Islet precursor cell (in vitro differentiated cells): ENCODE results near the gene TMEM125.

Experiments used
- DNase-seq: peaks from one replicate; pipeline ENCODE4 v3.0.0-alpha.2; 2018

TMEM125 gene

DNA sequence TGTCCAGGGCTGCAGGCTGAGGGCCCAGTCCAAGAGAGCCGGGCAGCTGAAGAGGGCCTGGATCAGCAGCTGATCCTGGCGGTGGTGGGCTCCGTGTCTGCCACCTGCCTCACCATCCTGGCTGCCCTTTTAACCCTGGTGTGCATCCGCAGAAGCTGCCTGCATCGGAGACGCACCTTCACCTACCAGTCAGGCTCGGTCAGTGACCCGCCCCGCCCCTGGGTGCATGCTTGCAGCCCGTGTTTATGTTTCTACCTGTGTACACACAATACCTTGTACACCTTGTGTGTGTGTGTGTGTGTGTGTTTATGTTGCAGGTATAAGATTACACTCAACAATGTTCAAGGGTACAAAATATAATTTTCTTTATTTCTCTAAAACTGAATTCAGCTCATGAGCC lies 44.0 kb downstream of the TMEM125 start:
- no peak for DNase-seq

DNA sequence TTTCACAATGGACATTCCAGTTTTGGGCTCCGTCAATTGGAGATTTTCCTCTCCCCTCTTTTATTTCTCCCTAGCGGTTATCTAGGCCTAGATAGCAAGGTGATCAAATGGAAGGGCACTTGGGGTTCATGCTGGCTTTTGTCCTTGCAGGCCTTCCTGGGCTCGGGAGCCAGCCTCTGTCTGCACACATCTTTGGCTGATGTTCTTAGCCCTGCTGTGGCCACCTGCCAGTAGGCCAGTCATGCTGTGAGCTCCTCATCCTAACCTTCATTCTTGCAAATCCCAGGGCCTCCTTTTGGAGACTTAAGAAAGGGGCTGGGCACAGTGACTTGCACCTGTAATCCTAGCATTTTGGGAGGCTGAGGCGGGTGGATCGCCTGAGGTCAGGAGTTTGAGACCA lies 44.5 kb downstream of the TMEM125 start:
- no peak for DNase-seq

DNA sequence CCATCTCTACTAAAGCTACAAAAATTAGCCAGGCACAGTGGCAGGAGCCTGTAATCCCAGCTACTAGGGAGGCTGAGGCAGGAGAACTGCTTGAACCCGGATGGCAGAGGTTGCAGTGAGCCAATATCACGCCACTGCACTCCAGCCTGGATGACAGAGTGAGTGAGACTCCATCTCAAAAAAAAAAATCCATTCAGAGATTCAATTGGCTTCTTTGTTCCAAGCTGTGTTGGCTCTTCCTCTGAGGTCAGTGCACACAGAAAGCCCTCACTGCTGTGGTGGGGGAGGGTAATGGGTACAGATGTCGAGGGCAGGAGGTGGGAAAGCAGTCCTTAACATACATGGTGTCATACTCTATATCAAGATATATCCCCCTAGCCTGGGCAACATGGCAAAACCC lies 45.7 kb downstream of the TMEM125 start:
- DNase-seq, result no peak

DNA sequence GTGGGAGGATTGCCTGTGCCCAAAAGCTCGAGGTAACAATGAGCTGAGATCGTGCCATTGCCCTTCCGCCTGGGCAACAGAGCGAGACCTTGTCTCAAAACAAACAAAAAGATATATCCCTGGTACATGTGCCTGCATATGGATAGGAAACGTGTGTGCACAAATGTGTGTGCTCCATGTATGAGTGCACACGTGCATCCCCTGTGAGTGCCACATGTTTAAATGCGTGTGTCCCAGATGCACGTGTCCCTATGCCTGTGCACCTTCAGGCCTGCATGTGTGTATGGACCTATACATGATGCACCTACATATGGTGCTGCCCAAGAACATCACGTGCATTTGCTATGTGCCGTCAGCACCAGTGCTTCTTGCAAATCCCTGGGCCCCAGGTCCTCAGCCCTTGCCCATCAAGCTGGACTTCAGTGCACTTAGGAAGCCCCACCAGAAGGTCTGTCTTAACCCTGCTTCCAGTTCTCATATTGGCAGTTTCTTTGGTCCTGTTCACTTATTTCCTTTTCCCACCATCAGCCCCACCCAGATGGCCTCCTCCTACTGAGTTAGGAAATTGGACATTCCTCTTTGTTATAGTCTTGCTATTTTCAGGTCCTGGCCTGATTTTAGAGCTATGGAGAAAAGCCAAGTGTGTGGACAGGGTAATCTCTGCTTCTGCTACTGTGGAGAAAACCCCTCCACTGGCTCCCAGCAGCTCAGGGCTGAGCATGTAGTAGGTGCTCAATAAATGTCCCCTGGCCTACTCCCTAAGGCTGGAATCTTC lies 46.4 kb downstream of the TMEM125 start:
- no peak for DNase-seq

DNA sequence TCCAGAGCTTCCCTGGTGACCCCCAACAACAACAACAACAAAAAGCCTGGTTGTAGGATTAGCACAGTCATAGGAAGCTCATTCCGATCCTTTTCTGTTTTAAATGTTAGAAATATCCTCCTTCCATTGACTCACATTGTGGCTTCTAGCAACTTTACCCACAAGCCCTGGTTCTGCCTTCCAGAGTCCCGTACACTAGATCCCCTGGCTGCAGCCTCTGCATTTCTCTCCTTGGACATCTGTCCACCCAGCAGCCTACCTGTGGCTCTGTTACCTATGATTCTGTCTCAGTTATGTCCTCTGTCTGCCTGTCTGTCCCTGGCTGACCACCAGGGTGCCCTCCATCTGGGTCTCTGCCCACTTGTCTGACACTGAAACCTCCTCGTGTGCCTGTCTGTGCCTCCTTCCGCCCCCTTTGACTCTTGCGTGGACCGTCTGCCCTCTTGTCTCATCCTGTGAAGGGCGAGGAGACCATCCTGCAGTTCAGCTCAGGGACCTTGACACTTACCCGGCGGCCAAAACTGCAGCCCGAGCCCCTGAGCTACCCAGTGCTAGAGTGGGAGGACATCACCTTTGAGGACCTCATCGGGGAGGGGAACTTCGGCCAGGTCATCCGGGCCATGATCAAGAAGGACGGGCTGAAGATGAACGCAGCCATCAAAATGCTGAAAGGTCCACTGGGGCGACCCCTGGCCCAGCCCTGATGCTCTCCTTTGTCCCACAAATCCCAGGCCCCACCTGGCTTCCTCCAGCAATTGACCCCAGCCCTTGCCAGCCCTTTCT lies 47.1 kb downstream of the TMEM125 start:
- DNase-seq, result peak; percentile 46

DNA sequence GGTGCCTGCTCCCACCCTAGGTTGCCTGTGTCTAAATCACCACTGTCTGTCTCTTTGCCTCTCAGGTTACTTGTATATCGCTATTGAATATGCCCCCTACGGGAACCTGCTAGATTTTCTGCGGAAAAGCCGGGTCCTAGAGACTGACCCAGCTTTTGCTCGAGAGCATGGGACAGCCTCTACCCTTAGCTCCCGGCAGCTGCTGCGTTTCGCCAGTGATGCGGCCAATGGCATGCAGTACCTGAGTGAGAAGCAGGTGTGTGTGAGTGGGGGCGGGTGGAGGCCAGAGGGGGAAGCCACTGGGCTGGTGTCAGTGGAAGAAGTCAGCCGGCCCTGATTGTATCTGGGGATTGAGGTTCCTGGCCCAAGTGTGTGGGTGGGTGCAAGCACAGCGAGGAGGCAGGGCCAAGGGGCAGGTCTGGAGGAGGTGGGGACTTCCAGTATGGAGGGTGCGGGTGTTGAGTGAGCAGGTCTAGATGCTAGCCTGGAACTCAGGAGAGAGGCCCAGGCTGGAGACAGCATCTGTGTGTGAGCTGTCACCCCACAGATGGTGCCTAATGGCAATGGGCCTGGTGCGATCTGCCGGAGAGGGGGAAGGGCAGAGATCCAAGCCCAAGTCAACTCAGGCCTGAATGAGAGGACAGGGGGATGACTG lies 48.2 kb downstream of the TMEM125 start:
- peak; percentile 51 for DNase-seq

DNA sequence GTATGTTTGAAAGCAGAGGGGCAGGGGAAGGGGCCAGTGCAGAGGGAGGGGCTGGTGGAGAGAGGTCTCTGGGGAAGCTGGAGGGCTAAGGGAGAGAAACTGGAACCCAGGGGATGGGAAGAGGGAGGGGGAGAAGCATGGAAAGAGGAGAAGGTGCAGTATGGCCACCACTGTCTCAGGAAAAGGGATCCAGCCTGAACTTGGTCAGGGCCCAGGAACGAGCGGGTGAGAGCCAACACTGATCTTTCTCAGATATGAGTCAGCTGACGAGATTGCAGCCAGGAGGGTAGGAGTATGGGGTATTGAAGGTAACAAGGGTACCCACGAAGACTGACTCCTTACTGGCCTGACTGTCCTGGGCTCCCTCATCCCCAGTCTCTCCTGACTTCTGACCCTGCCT lies 49.0 kb downstream of the TMEM125 start:
- peak; percentile 49 for DNase-seq

DNA sequence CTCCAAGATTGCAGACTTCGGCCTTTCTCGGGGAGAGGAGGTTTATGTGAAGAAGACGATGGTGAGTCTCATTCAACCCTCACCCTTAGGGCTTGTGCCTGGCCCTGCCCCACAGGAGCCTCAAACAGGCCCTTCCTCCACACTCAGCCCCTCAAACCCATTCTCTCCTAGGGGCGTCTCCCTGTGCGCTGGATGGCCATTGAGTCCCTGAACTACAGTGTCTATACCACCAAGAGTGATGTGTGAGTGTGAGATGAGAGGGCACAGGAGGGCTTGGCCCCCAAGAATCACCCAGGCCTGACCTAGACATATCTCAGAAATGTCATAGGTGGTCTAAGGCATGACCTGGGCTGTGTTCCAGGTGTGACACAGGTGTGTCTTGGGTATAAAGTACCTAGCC lies 49.5 kb downstream of the TMEM125 start:
- peak; percentile 40 for DNase-seq

DNA sequence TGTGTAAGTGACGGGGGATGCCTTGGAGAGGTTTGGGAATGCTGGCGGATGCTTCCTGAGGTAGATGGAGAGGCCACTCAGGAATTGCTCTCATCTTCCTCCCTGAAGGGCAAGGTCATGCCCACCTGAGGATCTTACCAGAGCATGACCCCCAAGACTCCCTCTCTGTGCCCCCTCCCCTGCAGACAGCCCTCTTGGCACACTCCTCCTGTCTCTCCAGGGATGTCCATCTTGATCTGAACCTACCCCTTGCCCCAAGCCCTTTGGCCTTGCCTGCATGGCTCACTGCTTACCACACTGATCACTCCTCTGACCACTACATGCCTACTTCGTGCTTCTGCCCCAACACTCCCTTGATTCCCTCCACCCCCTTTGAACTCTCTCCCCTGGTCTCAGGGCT lies 50.0 kb downstream of the TMEM125 start:
- no peak for DNase-seq

DNA sequence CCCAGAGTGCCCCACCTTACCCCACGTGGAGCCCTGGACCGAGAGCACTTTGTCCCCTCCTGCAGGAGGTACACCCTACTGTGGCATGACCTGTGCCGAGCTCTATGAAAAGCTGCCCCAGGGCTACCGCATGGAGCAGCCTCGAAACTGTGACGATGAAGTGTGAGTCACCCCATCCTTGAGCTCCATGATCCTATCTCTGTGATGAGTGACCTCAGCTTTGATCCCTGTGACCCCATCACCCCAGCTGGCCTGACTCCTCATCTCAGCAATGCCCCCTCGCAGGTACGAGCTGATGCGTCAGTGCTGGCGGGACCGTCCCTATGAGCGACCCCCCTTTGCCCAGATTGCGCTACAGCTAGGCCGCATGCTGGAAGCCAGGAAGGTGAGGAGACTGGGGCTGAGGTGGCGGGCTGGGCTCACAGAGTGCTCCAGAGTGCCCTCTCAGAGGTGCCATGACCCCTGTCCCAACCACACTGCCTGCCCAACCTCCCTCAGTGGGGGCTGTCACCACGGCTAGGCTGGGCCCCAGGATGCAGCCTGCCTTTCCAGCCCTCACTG lies 51.6 kb downstream of the TMEM125 start:
- peak; percentile 61 for DNase-seq

DNA sequence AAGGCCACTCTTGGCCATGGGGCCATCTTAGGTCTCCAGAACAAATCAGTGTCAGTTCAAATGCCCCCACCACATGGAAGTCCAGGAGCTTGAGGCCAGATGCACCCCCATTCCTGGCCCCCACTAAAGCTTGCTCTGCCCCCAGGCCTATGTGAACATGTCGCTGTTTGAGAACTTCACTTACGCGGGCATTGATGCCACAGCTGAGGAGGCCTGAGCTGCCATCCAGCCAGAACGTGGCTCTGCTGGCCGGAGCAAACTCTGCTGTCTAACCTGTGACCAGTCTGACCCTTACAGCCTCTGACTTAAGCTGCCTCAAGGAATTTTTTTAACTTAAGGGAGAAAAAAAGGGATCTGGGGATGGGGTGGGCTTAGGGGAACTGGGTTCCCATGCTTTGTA lies 52.7 kb downstream of the TMEM125 start:
- no peak for DNase-seq
